ENCODE measurements around the gene PSMD11.
"Not testable (repeated sequence)": the region's sequence is repeated elsewhere in the genome, so short reads cannot be mapped to it uniquely, and the experiment has no call there.

PSMD11 gene

GRCh38 chr17:32444301-32445073 is at the start of gene PSMD11:
TSS of gene PSMD11 (plus strand) at chr17:32444510. CDS start at chr17:32444524, 14 bp downstream.
- DNase-seq (ENCODE audit: low spot score): peak; percentile 99

- DNase-seq (ENCODE audit: low spot score): no peak
Observed at GRCh38 chr17:32396343-32396742, 48.0 kb upstream of the PSMD11 start.

- no peak for DNase-seq (ENCODE audit: low spot score)
Observed at GRCh38 chr17:32398946-32399345, 45.4 kb upstream of the PSMD11 start.

GRCh38 chr17:32410085-32410484 is 34.2 kb upstream of the PSMD11 start:
- not testable (repeated sequence) for DNase-seq (ENCODE audit: low spot score)

- no peak for DNase-seq (ENCODE audit: low spot score)
Observed at GRCh38 chr17:32426894-32427293, 17.4 kb upstream of the PSMD11 start.

- no peak for DNase-seq (ENCODE audit: low spot score)
Observed at GRCh38 chr17:32429598-32429997, 14.7 kb upstream of the PSMD11 start.

GRCh38 chr17:32440722-32441121 is 3.6 kb upstream of the PSMD11 start:
- no peak for DNase-seq (ENCODE audit: low spot score)

- DNase-seq (ENCODE audit: low spot score): no peak
Observed at GRCh38 chr17:32441886-32442285, 2.4 kb upstream of the PSMD11 start.

- no peak for DNase-seq (ENCODE audit: low spot score)
Observed at GRCh38 chr17:32443827-32444300, 446 bp upstream of the PSMD11 start.

- DNase-seq (ENCODE audit: low spot score): peak; percentile 54
Observed at GRCh38 chr17:32445074-32445415, 735 bp downstream of the PSMD11 start.

- no peak for DNase-seq (ENCODE audit: low spot score)
Observed at GRCh38 chr17:32445497-32445896, 1.2 kb downstream of the PSMD11 start.

GRCh38 chr17:32445971-32446370 is 1.7 kb downstream of the PSMD11 start:
- DNase-seq (ENCODE audit: low spot score): no peak

GRCh38 chr17:32446949-32447348 is 2.6 kb downstream of the PSMD11 start:
- DNase-seq (ENCODE audit: low spot score): no peak

GRCh38 chr17:32449963-32450362 is 5.7 kb downstream of the PSMD11 start:
- DNase-seq (ENCODE audit: low spot score): no peak

GRCh38 chr17:32450379-32450778 is 6.1 kb downstream of the PSMD11 start:
- DNase-seq (ENCODE audit: low spot score): not testable (repeated sequence)

- no peak for DNase-seq (ENCODE audit: low spot score)
Observed at GRCh38 chr17:32451879-32452278, 7.6 kb downstream of the PSMD11 start.

- no peak for DNase-seq (ENCODE audit: low spot score)
Observed at GRCh38 chr17:32452281-32452680, 8.0 kb downstream of the PSMD11 start.

GRCh38 chr17:32453370-32453769 is 9.1 kb downstream of the PSMD11 start:
- DNase-seq (ENCODE audit: low spot score): no peak

GRCh38 chr17:32458371-32458770 is 14.1 kb downstream of the PSMD11 start:
- DNase-seq (ENCODE audit: low spot score): no peak

GRCh38 chr17:32460054-32460453 is 15.7 kb downstream of the PSMD11 start:
- no peak for DNase-seq (ENCODE audit: low spot score)

- DNase-seq (ENCODE audit: low spot score): no peak
Observed at GRCh38 chr17:32461498-32461852, 17.2 kb downstream of the PSMD11 start.

- peak; percentile 35 for DNase-seq (ENCODE audit: low spot score)
Observed at GRCh38 chr17:32461853-32462617, 17.7 kb downstream of the PSMD11 start.

- no peak for DNase-seq (ENCODE audit: low spot score)
Observed at GRCh38 chr17:32463304-32463703, 19.0 kb downstream of the PSMD11 start.

All from COLO829 (cell line).